GM12878 (cell line): Measurements from ENCODE around the gene NPM1. TPM values are rescaled to one million over a fixed set of nuclear protein-coding genes. Genes with fewer than 3 reads are reported as not detected.

Experiments
- ASH2L ChIP-seq: fragments of 300-600, 200-600 bp; sonication (generic); IDR thresholded peaks from 2 replicates; pipeline ENCODE4 v1.6.1; 2017; ENCODE audit warnings: low read depth, mild to moderate bottlenecking, borderline replicate concordance
- ATF2 ChIP-seq: IDR thresholded peaks from 2 replicates; pipeline ENCODE4 v1.6.1; 2012; ENCODE audit warnings: low read length, inconsistent platforms
- BCL11A ChIP-seq: IDR thresholded peaks from 2 replicates; pipeline ENCODE4 v1.6.1; 2011; ENCODE audit warnings: low read depth, low read length
- CBFB ChIP-seq: IDR thresholded peaks from 2 replicates; pipeline ENCODE4 v1.6.1; 2016; ENCODE audit warnings: antibody characterized with exemption, low read depth
- E4F1 ChIP-seq: fragments of 450-650 bp; IDR thresholded peaks from 2 replicates; pipeline ENCODE4 v1.6.1; 2018; ENCODE audit warnings: borderline replicate concordance, mild to moderate bottlenecking; ENCODE audit not compliant: partially characterized antibody
- EZH2 ChIP-seq: IDR thresholded peaks from 2 replicates; pipeline ENCODE4 v1.6.1; 2012; ENCODE audit warnings: low read depth, mild to moderate bottlenecking, control low read depth, inconsistent platforms, low read length, borderline replicate concordance; ENCODE audit not compliant: control insufficient read depth
- HDGF ChIP-seq: fragments of 450-650 bp; IDR thresholded peaks from 2 replicates; pipeline ENCODE4 v1.6.1; 2016; ENCODE audit warnings: antibody characterized with exemption
- KLF5 ChIP-seq: fragments of 450-650 bp; IDR thresholded peaks from 2 replicates; pipeline ENCODE4 v1.6.1; 2014; ENCODE audit warnings: mild to moderate bottlenecking; ENCODE audit not compliant: partially characterized antibody
- SMAD1 ChIP-seq: fragments of 450-650 bp; IDR thresholded peaks from 2 replicates; pipeline ENCODE4 v1.6.1; 2018; ENCODE audit warnings: mild to moderate bottlenecking, low read depth; ENCODE audit not compliant: partially characterized antibody
- SUZ12 ChIP-seq: fragments of 200-600 bp; sonication (generic); IDR thresholded peaks from one replicate; pipeline ENCODE4 v1.6.1; 2018; ENCODE audit warnings: antibody characterized with exemption, mild to moderate bottlenecking; ENCODE audit not compliant: unreplicated experiment
- polyA plus RNA-seq, 11 experiments: library from polyadenylated mRNA; depleted of rRNA in 4 of 11; unstranded in 6 of 11; stranded (reverse) in 5 of 11; fragments of >200 nt; fragmentation: Nextera tagmentation in 4 of 11; fragmentation: Illumina TruSeq in 1 of 11; extraction: Ambion mirVana in 4 of 11; extraction: Trizol in 1 of 11; gene quantifications; 1 replicate in 1 of 11; 2 replicates in 10 of 11; pipeline versions ENCODE4 v1.2.1 to v1.2.3, GENCODE V29; 2011 to 2016; ENCODE audit warnings: inconsistent platforms in 2 of 11, missing spikeins in 2 of 11, low read depth in 1 of 11
- total RNA-seq, 4 experiments: library from RNA; depleted of rRNA in 3 of 4; stranded (reverse); fragments of >200 nt in 3 of 4; fragmentation: Illumina TruSeq in 1 of 4; extraction: Trizol in 1 of 4; gene quantifications; 2 replicates each; pipeline versions ENCODE4 v1.2.1 to v1.2.3, GENCODE V29; 2013 to 2021
- TF ChIP-seq, protein P1 (sequence below): fragments of 450-650 bp; IDR thresholded peaks from 2 replicates; pipeline ENCODE4 v1.6.1; 2017; ENCODE audit warnings: mild to moderate bottlenecking
- TF ChIP-seq, protein P2 (sequence below): fragments of 450-650 bp; IDR thresholded peaks from 2 replicates; pipeline ENCODE4 v1.6.1; 2017; ENCODE audit warnings: antibody characterized with exemption, mild to moderate bottlenecking, moderate library complexity
- TF ChIP-seq, protein P3 (sequence below): IDR thresholded peaks from 2 replicates; pipeline ENCODE4 v1.6.1; 2012; ENCODE audit warnings: low read depth, low read length, improper control_type of control experiment

NPM1 gene
- total and polyA plus RNA-seq, 10 of the 15 experiments (the other 5 are each of a cell fraction or from before 2014, with no cell fraction given): 1,843 to 5,466 (median 2,866) TPM

- TF ChIP-seq, protein P1, sequence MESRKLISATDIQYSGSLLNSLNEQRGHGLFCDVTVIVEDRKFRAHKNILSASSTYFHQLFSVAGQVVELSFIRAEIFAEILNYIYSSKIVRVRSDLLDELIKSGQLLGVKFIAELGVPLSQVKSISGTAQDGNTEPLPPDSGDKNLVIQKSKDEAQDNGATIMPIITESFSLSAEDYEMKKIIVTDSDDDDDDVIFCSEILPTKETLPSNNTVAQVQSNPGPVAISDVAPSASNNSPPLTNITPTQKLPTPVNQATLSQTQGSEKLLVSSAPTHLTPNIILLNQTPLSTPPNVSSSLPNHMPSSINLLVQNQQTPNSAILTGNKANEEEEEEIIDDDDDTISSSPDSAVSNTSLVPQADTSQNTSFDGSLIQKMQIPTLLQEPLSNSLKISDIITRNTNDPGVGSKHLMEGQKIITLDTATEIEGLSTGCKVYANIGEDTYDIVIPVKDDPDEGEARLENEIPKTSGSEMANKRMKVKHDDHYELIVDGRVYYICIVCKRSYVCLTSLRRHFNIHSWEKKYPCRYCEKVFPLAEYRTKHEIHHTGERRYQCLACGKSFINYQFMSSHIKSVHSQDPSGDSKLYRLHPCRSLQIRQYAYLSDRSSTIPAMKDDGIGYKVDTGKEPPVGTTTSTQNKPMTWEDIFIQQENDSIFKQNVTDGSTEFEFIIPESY: no peak
- TF ChIP-seq BCL11A (0 out of 2 replicates have a peak, but pooled peaks have one; percentile 8), ASH2L (no peak), HDGF (no peak), EZH2 (no peak), CBFB (peak; percentile 40; the same call in 1 of the 2 replicates), KLF5 (no peak), E4F1 (no peak), ATF2 (no peak; the same call in 1 of the 2 replicates), SUZ12 (no peak), SMAD1 (no peak)
- TF ChIP-seq, protein P2, sequence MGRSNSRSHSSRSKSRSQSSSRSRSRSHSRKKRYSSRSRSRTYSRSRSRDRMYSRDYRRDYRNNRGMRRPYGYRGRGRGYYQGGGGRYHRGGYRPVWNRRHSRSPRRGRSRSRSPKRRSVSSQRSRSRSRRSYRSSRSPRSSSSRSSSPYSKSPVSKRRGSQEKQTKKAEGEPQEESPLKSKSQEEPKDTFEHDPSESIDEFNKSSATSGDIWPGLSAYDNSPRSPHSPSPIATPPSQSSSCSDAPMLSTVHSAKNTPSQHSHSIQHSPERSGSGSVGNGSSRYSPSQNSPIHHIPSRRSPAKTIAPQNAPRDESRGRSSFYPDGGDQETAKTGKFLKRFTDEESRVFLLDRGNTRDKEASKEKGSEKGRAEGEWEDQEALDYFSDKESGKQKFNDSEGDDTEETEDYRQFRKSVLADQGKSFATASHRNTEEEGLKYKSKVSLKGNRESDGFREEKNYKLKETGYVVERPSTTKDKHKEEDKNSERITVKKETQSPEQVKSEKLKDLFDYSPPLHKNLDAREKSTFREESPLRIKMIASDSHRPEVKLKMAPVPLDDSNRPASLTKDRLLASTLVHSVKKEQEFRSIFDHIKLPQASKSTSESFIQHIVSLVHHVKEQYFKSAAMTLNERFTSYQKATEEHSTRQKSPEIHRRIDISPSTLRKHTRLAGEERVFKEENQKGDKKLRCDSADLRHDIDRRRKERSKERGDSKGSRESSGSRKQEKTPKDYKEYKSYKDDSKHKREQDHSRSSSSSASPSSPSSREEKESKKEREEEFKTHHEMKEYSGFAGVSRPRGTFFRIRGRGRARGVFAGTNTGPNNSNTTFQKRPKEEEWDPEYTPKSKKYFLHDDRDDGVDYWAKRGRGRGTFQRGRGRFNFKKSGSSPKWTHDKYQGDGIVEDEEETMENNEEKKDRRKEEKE: no peak
- TF ChIP-seq, protein P3, sequence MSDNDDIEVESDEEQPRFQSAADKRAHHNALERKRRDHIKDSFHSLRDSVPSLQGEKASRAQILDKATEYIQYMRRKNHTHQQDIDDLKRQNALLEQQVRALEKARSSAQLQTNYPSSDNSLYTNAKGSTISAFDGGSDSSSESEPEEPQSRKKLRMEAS: no peak
Measured at GRCh38 chr5:171388816-171389168, 1.1 kb downstream of the NPM1 start (continued).
